Right lobe of liver (tissue), 4 donors: ENCODE results near the gene AHSA1.

Experiments
- POLR2A ChIP-seq: fragments of 450-650 bp; IDR thresholded peaks from one replicate; pipeline ENCODE4 v1.6.1; 2017; ENCODE audit warnings: antibody characterized with exemption, mild to moderate bottlenecking
- TF ChIP-seq, protein P1 (sequence below), 4 donors: fragments of 200-600 bp in 3 of 4; fragments of 450-650 bp in 1 of 4; IDR thresholded peaks; one replicate each; pipeline versions ENCODE4 v1.5.1 to v1.8.0; 2016 to 2022; ENCODE audit warnings: antibody characterized with exemption in 4 of 4, mild to moderate bottlenecking in 2 of 4
- donor health status: DM: no; HTN: no; CAD: no.
- donor health status: DM: no; HTN: no; CAD: no.
- donor health status: DM: no; HTN: yes; CAD: no.

DNA sequence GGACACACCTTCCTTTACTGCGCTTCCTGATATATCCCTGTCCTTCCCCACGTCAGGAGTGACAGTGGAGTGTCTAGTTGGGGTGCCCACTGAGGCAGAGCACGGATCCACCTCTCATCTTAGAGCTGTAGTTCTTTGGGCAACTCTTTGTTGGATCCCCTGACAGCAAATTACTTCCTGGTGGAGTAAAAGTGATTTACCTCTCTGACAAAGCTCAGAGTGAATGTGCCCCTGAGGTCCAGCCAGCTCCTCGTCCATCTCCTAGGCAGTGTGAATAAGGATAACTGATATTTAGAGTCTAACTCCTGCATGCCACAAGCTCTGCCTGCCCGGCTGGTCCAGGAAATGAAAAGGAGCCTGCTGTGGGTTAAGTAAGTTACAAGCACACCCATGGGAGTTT, 16.0 kb downstream of the AHSA1 start:
- TF ChIP-seq, protein P1, sequence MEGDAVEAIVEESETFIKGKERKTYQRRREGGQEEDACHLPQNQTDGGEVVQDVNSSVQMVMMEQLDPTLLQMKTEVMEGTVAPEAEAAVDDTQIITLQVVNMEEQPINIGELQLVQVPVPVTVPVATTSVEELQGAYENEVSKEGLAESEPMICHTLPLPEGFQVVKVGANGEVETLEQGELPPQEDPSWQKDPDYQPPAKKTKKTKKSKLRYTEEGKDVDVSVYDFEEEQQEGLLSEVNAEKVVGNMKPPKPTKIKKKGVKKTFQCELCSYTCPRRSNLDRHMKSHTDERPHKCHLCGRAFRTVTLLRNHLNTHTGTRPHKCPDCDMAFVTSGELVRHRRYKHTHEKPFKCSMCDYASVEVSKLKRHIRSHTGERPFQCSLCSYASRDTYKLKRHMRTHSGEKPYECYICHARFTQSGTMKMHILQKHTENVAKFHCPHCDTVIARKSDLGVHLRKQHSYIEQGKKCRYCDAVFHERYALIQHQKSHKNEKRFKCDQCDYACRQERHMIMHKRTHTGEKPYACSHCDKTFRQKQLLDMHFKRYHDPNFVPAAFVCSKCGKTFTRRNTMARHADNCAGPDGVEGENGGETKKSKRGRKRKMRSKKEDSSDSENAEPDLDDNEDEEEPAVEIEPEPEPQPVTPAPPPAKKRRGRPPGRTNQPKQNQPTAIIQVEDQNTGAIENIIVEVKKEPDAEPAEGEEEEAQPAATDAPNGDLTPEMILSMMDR (IDR thresholded peaks at IDR 0.05), result no peak
- TF ChIP-seq POLR2A, result no peak
